Pancreas (tissue), 10 donors: ENCODE data around the gene MKRN2. TPM values are rescaled to one million over a fixed set of nuclear protein-coding genes. Genes with fewer than 3 reads are reported as not detected.

ENCODE experiments used
- ATAC-seq, 4 donors: fragments of 200-7000 bp; cut with Tn5 transposase; one replicate each; pipeline versions ENCODE4 v1.8.0 to v1.9.1; 2020; ENCODE audit warnings: mild to moderate bottlenecking in 4 of 4, moderate library complexity in 4 of 4
- DNase-seq, 6 donors: peaks; one replicate each; pipeline ENCODE4 v3.0.0-alpha.2; 2020
- FAIRE-seq: peaks from 2 replicates; lab custom pipeline; 2012; peaks lifted over from hg19 to GRCh38; lab: Jason Lieb, UNC
- H3K27ac ChIP-seq, 4 donors: fragments of 200-600 bp; sonication (generic); 1 replicate in 3 of 4; 2 replicates in 1 of 4; pipeline versions ENCODE4 v1.5.0 to v1.8.0; 2020
- H3K27me3 ChIP-seq, 4 donors: fragments of 200-600 bp; one replicate each; pipeline ENCODE4 v1.8.0; 2021
- H3K36me3 ChIP-seq, 3 donors: fragments of 200-600 bp; sonication (generic) in 1 of 3; one replicate each; pipeline versions ENCODE4 v1.5.0 to v1.8.0; 2020 to 2021
- H3K4me1 ChIP-seq, 3 donors: fragments of 200-600 bp; one replicate each; pipeline ENCODE4 v1.8.0; 2021
- H3K4me3 ChIP-seq, 4 donors: fragments of 200-600 bp; sonication (generic) in 2 of 4; one replicate each; pipeline versions ENCODE4 v1.5.0 to v1.8.0; 2020 to 2021
- H3K9me3 ChIP-seq, 4 donors: fragments of 200-600 bp; one replicate each; pipeline ENCODE4 v1.8.0; 2021
- WGBS, 2 donors: extraction: QIAGEN DNeasy Blood & Tissue Kit; methylation state at CpG; one replicate each; pipeline ENCODE4 v1.1.7; 2013; 5-methylcytosine and 5-hydroxymethylcytosine counted together
- intact Hi-C, 3 donors: fragments of 100-400 bp; cut with DNase I; formaldehyde crosslinking; loops; one replicate each; pipeline versions ENCODE4 v1.11.1 to v1.14.2; 2022
- polyA plus RNA-seq, 2 donors: library from polyadenylated mRNA; stranded (reverse); fragments of 200-250 nt; gene quantifications; one replicate each; pipeline ENCODE4 v1.2.3, GENCODE V29; 2013
- total RNA-seq, 6 donors: library from RNA; stranded (reverse); fragmentation: NEBNext Ultra II Directional in 4 of 6; extraction: Animal tissue kit (Norgen Biotek cat#: 25700) in 4 of 6; gene quantifications; one replicate each; pipeline versions ENCODE4 v1.2.1 to v1.2.4, GENCODE V29; 2021 to 2023
- TF ChIP-seq, protein P1 (sequence below), 4 donors: fragments of 200-600 bp; sonication (generic) in 3 of 4; IDR thresholded peaks; one replicate each; pipeline versions ENCODE4 v1.5.0 to v1.8.0; 2021; ENCODE audit warnings: antibody characterized with exemption in 4 of 4
- donor health status: healthy with polysubstance abuse.
- donor health status: DM: no; HTN: no; CAD: no; lungs with moderate emphysema.
- donor health status: DM: no; HTN: no; CAD: no.
- donor health status: control.
- donor health status: control.
- donor health status: Bipolar disorder and iron deficiency.
- donor health status: DM: yes; HTN: yes; CAD: no.
- donor health status: DM: no; HTN: no; CAD: no.
- donor health status: DM: no; HTN: no; CAD: no.
- donor health status: DM: yes; HTN: yes; CAD: no.

The MKRN2 gene, protein sequence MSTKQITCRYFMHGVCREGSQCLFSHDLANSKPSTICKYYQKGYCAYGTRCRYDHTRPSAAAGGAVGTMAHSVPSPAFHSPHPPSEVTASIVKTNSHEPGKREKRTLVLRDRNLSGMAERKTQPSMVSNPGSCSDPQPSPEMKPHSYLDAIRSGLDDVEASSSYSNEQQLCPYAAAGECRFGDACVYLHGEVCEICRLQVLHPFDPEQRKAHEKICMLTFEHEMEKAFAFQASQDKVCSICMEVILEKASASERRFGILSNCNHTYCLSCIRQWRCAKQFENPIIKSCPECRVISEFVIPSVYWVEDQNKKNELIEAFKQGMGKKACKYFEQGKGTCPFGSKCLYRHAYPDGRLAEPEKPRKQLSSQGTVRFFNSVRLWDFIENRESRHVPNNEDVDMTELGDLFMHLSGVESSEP
- total RNA-seq, result 10 to 100 TPM; 11.8 to 17.0 (median 13.9) TPM
- 10 to 100 TPM in 1 of 2 donors, 1 to 10 TPM in 1; 8.5 to 11.8 TPM for polyA plus RNA-seq

DNA sequence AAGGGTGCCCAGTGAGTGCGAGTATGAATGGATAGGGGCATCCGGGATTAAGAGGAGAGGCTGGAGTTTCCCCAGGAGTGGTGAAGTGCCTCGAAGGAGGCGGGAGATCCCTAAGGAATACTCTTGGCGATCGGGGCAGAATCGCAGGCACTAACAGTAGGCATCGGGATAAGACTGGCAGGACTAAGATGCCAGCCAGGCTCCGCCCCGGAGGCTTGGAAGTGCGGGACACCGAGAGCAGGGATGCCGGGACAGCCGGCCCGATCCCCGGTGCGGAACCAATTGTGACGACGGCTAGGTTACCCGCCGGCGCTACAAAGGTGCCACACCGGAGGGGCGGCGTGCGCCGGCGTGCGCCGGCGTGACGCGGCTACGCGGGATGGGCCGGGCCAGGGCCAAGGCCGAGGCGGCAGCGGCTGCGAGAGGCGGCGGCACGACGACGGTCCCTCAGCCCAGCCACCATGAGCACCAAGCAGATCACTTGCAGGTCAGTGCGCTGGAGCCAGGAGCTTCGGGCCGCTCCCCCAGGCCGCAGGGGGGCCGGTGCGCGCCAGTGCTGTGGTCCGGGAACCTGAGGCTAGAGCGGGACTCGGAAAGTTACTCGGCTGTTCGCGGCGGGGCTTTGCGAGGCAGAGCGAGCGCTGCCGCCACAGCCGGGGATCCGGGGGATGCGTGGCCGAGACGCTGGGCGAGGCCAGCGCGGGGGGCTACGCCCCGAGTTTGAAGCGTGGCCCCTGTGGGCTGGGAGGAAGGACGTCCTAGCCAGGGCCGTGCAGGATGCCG lies at the start of gene MKRN2:
Gene MKRN2 (plus strand): TSS at position 398 of the 783 bp plus-strand sequence. CDS start 64 bp downstream, at position 462.
- Histone ChIP-seq H3K27ac (peak within 1 kb of the TSS; percentile 94 to 98 (median 96)), H3K4me3 (peak within 1 kb of the TSS; percentile 86 to 94 (median 93)), H3K36me3 (no peaks in the 10 kb centered on the region), H3K4me1 (peaks cover 24 to 37% (median 26%) of the 10 kb centered on the region in 3 donors), H3K27me3 (peaks cover 0 to 4% (median 1%) of the 10 kb centered on the region in 4 donors), H3K9me3 (no peaks in the 10 kb centered on the region)
- intact Hi-C loops, result no loop called here
- TF ChIP-seq, protein P1, sequence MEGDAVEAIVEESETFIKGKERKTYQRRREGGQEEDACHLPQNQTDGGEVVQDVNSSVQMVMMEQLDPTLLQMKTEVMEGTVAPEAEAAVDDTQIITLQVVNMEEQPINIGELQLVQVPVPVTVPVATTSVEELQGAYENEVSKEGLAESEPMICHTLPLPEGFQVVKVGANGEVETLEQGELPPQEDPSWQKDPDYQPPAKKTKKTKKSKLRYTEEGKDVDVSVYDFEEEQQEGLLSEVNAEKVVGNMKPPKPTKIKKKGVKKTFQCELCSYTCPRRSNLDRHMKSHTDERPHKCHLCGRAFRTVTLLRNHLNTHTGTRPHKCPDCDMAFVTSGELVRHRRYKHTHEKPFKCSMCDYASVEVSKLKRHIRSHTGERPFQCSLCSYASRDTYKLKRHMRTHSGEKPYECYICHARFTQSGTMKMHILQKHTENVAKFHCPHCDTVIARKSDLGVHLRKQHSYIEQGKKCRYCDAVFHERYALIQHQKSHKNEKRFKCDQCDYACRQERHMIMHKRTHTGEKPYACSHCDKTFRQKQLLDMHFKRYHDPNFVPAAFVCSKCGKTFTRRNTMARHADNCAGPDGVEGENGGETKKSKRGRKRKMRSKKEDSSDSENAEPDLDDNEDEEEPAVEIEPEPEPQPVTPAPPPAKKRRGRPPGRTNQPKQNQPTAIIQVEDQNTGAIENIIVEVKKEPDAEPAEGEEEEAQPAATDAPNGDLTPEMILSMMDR (IDR thresholded peaks at IDR 0.05), result no peak
- DNase-seq, result peak; percentile 84 to 96 (median 93)
- peak; percentile 93 to 98 (median 98) for ATAC-seq
- 0% methylated on average over 71 to 77 of the region's 77 CpGs for WGBS, 2 donors
- FAIRE-seq, result no peak

DNA sequence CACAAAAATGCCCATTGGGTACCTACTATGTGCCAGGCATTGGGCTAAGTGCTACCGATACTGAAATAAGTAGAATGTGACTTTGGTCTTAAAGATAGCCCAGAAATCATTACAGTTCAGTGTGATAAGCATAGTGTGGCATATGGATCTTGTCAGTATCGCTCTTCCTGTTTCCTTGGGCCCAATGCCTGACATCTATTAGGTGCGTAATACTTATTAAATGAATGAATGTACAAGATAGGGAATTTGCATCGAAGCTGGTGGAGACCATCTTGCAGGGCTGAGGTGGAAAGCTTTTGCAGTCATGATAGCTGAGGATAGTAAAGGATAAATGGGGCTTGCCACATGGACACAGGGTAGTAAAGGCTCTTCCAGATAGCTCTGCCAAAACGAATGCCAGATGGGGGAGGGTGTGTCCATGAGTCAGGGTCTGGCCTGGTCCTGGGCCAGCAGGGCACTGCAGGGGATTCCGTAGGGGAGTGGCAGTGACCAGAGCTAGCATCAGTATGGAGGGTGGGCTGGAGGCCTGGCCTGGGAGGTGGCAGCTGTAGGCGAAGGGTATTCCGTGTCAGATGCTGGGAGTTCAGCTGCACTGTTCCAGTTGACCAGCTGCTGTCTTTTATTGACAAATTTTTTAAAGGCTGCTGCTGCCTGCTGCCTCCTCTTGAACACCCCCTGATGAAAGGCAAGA lies 49.2 kb upstream of the MKRN2 start:
- Histone ChIP-seq H3K4me1 (no peaks in the 10 kb centered on the region), H3K9me3 (no peaks in the 10 kb centered on the region), H3K27me3 (no peaks in the 10 kb centered on the region), H3K4me3 (no peak overlapping the region), H3K36me3 (peaks cover 3 to 9% (median 4%) of the 10 kb centered on the region in 3 donors), H3K27ac (no peak overlapping the region)
- ATAC-seq (no peak), DNase-seq (no peak), FAIRE-seq (no peak)
- intact Hi-C loops, result no loop called here
- 86 to 89% methylated on average over 8 of the region's 8 CpGs for WGBS, 2 donors
- TF ChIP-seq, protein P1 (IDR thresholded peaks at IDR 0.05), result no peak

DNA sequence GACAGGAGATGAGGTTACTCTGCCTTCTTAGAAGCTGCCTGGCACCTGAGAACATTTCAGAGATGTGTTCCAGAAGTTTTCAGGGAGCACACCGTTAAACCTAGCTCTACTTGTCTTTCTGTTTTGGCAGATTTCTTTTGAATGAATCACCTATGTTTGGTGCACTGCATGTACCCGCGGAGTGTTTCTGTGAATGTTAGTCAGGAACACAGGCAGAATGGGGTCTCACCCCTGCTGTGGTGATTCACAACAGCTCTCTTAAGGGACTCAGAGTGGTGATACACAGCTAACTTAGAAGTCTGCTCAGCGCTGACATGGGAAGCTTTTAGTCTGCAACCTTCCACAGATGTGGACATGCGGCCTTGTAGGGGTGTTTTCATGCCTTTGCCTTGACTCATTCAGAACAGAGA lies 48.6 kb upstream of the MKRN2 start:
- Histone ChIP-seq H3K4me1 (no peaks in the 10 kb centered on the region), H3K36me3 (peaks cover 3 to 7% (median 4%) of the 10 kb centered on the region in 3 donors), H3K27me3 (no peaks in the 10 kb centered on the region), H3K4me3 (no peak overlapping the region), H3K27ac (no peak overlapping the region), H3K9me3 (no peaks in the 10 kb centered on the region)
- intact Hi-C loops, result no loop called here
- WGBS, 2 donors, result 87 to 88% methylated on average over 5 of the region's 5 CpGs
- FAIRE-seq (no peak), ATAC-seq (peak in 2 of 4 donors; percentile 47 to 60), DNase-seq (no peak)
- TF ChIP-seq, protein P1 (IDR thresholded peaks at IDR 0.05), result no peak

DNA sequence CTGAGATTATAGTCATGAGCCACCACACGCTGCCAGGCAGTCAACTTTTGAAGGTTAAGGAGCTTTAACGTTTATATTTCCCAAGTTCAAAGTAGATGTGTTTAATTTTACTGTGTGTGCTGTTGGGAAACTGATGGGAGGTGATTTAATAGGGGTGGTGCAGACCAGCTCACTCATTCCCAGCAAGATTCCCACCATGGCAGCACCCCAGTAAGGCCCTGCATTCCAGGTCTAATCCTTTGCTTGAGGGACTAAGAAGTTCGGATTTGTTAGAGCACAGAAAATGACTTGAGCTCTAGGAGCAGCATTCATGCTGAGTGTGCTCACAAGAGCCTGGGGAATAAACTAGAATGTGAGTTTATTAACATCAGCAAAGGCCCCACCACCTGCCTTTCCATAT lies 47.4 kb upstream of the MKRN2 start:
- Histone ChIP-seq H3K4me3 (no peak overlapping the region), H3K27me3 (no peaks in the 10 kb centered on the region), H3K4me1 (no peaks in the 10 kb centered on the region), H3K27ac (no peak overlapping the region), H3K9me3 (no peaks in the 10 kb centered on the region), H3K36me3 (peaks cover 0 to 4% (median 0%) of the 10 kb centered on the region in 3 donors)
- ATAC-seq (no peak), DNase-seq (no peak), FAIRE-seq (no peak)
- 67 to 77% methylated on average over 3 of the region's 3 CpGs for WGBS, 2 donors
- intact Hi-C loops, result no loop called here
- TF ChIP-seq, protein P1 (IDR thresholded peaks at IDR 0.05), result no peak
